Fibroblast of villous mesenchyme (primary cell): Measurements from ENCODE around the gene TAB3. TPM values are rescaled to one million over a fixed set of nuclear protein-coding genes. Genes with fewer than 3 reads are reported as not detected.

Source experiments
- DNase-seq: peaks from one replicate; pipeline ENCODE4 v3.0.0-alpha.2; 2010; ENCODE audit warnings: low read depth
- H3K4me3 ChIP-seq: 2 replicates; pipeline ENCODE4 v1.5.1; 2011; ENCODE audit warnings: low read depth, mild to moderate bottlenecking, low read length
- total RNA-seq: library from RNA; depleted of rRNA; stranded (reverse); fragments of >200 nt; gene quantifications from 2 replicates; pipeline ENCODE4 v1.2.3, GENCODE V29; 2012
- TF ChIP-seq, protein P1 (sequence below): IDR thresholded peaks from 2 replicates; pipeline ENCODE4 v1.5.1; 2012; ENCODE audit warnings: low read depth, mild to moderate bottlenecking, low read length; ENCODE audit not compliant: insufficient read depth

TAB3 gene
- total RNA-seq = 11.3 and 16.8 TPM in 2 replicates

DNA sequence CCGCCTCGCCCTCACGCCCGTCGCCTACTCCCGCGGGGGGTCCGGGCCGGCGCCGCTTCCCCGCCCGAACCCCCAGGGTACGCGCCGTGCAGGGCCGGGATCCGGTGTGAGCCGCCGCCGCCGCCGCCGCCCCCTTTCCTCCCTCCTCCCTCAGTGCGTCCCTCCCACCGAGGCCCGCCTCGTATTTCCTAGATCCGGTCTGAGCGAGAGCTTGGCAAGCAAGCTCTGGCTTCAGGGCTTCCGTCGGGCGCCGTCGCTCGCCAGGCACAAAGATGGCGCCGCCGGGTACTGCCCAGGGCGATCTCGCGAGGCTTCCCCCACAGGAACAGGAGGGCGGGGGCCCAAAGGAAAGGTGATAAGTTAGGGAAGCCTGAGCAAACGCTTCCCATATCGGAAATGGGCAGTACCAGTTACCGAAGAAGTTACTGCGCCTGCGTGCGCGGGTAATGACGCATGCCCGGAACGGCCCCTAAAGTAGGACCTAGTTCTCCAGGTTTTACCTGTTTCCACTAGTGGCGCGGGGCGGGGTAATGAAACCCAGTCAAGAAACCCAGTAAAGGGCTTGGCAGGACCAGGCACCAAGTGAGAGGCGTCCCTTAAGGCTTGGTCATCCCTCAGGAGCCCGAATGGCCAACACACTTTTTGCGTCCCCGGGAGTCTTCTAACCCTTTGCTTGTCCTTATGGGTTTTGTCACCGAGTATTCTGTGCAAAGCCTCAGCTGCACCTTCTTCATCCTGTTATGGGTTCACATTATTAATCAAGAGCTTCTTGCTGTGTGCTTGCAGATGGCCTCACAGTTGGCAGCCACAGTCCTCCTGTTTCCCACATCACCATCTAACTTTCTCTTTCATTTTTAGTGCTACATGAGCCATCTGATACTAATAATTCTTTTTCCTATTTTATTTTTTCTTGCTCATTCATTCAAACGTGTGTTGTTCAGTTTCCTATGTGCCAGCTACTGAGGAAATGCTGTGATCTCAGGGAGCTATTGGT is at the start of gene TAB3:
TSS of gene TAB3 (minus strand) at position 108 of the 994 bp plus-strand sequence. CDS start 29,666 bp downstream, outside the sequence.
- H3K4me3 ChIP-seq = peak within 1 kb of the TSS; percentile 79
- peak; percentile 97 for DNase-seq
- TF ChIP-seq, protein P1, sequence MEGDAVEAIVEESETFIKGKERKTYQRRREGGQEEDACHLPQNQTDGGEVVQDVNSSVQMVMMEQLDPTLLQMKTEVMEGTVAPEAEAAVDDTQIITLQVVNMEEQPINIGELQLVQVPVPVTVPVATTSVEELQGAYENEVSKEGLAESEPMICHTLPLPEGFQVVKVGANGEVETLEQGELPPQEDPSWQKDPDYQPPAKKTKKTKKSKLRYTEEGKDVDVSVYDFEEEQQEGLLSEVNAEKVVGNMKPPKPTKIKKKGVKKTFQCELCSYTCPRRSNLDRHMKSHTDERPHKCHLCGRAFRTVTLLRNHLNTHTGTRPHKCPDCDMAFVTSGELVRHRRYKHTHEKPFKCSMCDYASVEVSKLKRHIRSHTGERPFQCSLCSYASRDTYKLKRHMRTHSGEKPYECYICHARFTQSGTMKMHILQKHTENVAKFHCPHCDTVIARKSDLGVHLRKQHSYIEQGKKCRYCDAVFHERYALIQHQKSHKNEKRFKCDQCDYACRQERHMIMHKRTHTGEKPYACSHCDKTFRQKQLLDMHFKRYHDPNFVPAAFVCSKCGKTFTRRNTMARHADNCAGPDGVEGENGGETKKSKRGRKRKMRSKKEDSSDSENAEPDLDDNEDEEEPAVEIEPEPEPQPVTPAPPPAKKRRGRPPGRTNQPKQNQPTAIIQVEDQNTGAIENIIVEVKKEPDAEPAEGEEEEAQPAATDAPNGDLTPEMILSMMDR = no peak

DNA sequence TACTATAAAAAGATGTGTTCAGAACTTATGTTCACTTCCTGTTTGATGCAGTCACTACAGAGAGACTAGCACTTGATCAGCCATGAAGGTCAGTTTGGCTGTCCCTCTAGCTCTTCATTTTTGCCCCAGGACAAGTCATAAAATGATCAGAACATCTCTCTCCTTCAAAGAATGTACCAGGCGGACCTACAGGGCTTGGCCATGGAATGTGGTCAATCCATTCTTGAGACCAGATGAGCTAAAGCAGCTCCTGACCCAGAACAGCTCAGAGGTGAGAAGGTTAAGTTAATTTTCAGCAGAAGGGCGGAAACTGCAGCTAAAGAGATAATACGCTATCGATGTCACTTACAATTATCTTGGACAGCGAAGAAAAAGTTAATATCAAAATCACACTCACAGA is 49.2 kb upstream of the TAB3 start:
- TF ChIP-seq, protein P1 = no peak
- H3K4me3 ChIP-seq = no peak overlapping the region
- DNase-seq = no peak

DNA sequence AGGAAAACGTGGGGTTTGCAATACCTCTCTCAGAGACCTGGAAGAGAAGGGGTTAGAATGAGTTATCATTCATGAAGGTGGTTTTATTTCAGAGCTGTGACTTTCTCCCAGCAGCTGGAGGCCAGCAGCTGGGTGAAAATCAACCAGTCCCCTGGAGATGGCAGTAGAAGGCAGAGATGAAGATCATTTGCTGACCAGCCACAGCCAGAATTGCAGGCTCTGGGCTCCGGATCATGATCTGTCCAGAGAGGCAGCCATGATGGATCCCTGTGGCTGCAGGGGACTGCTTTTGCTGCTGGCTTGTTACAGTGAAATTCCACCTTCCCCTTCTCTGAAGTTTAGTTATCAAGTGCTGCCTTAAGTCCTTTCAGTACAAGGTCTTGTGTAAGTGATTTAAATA is 46.9 kb upstream of the TAB3 start:
- TF ChIP-seq, protein P1 = peak; percentile 22
- peak; percentile 3 for DNase-seq
- no peak overlapping the region for H3K4me3 ChIP-seq

GRCh38 chrX:30931920-30932319 is 42.9 kb upstream of the TAB3 start:
- no peak for DNase-seq
- no peak overlapping the region for H3K4me3 ChIP-seq
- TF ChIP-seq, protein P1 = no peak

DNA sequence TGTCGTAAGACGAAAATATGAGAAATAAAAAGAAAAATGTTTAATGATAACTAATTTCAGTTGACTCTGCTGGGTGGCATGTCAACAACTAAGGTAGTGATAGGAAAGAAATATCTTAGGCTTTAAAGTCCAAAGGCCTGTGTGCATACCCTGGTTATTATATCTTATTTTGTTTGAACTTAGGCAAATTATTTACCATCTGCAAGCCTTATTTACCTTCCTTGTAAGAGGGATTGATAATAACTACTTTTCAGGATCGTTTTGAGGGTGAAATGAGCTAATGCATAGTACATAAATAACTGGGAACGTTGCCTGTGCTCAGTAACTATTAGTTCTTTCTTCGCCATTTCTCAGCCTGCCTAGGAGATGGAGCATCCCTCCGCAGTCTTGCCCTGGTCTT is 41.6 kb upstream of the TAB3 start:
- no peak overlapping the region for H3K4me3 ChIP-seq
- no peak for DNase-seq
- TF ChIP-seq, protein P1 = no peak

- TF ChIP-seq, protein P1 = no peak
- no peak for DNase-seq
- H3K4me3 ChIP-seq = no peak overlapping the region
Measured at GRCh38 chrX:30930143-30930542, 41.1 kb upstream of the TAB3 start.
